A549 (cell line): ENCODE measurements around the gene LMTK2. TPM values are rescaled to one million over a fixed set of nuclear protein-coding genes. Genes with fewer than 3 reads are reported as not detected.

Experiments used
- ATAC-seq, 2 experiments: fragments of 200-7000 bp in 1 of 2; fragments of >200 bp in 1 of 2; cut with Nextera tagmentation in 1 of 2; cut with Tn5 transposase in 1 of 2; 3 replicates each; pipeline versions ENCODE4 v1.8.0 to v1.9.1; 2018 to 2020; ENCODE audit warnings: mild to moderate bottlenecking in 1 of 2, moderate library complexity in 1 of 2
- CTCF ChIA-PET: fragments of 300-600 bp; sonication (Branson Sonifier 250); formaldehyde crosslinking; extraction: SDS; loops from one replicate; lab custom pipeline; 2021; ENCODE audit warnings: antibody characterized with exemption, inconsistent platforms; lab: Yijun Ruan, JAX
- POLR2A ChIA-PET: fragments of 350-600 bp; formaldehyde crosslinking; extraction: SDS; loops from one replicate; lab custom pipeline; 2021; ENCODE audit warnings: antibody characterized with exemption, inconsistent platforms; lab: Yijun Ruan, JAX
- DNase-seq, 2 experiments: peaks; one replicate each; pipeline versions ENCODE4 v3.0.0 to v3.0.0-alpha.2; 2011 to 2016; ENCODE audit warnings: low read depth in 1 of 2, low spot score in 1 of 2
- FAIRE-seq: peaks from 2 replicates; lab custom pipeline; 2011; peaks lifted over from hg19 to GRCh38; lab: Jason Lieb, UNC
- H3K27ac ChIP-seq, 2 experiments: fragments of >200 bp; sonication (Bioruptor Twin); formaldehyde crosslinking; 3 replicates each; pipeline ENCODE4 v1.5.1; 2016 to 2017
- H3K4me1 ChIP-seq: fragments of >200 bp; sonication (Bioruptor Twin); formaldehyde crosslinking; 3 replicates; pipeline ENCODE4 v1.6.1; 2016
- H3K4me2 ChIP-seq: fragments of >200 bp; sonication (Bioruptor Twin); formaldehyde crosslinking; 3 replicates; pipeline ENCODE4 v1.6.1; 2016
- H3K4me3 ChIP-seq: fragments of >200 bp; sonication (Bioruptor Twin); formaldehyde crosslinking; 3 replicates; pipeline ENCODE4 v1.5.1; 2016
- H3K9me3 ChIP-seq: fragments of >200 bp; sonication (Bioruptor Twin); formaldehyde crosslinking; 3 replicates; pipeline ENCODE4 v1.6.1; 2016
- ATOH8 ChIP-seq: fragments of 250-450 bp; sonication (Bioruptor Pico); IDR thresholded peaks from 2 replicates; pipeline ENCODE4 v1.5.0; 2020; ENCODE audit warnings: low read depth, mild to moderate bottlenecking, moderate library complexity
- CBX8 ChIP-seq: fragments of 200-600 bp; sonication (generic); IDR thresholded peaks from 2 replicates; pipeline ENCODE4 v1.6.1; 2016
- CHD4 ChIP-seq: fragments of 200-600 bp; sonication (generic); IDR thresholded peaks from 2 replicates; pipeline ENCODE4 v1.6.1; 2016; ENCODE audit warnings: antibody characterized with exemption, mild to moderate bottlenecking, borderline replicate concordance
- CTCF ChIP-seq: fragments of >200 bp; sonication (Bioruptor Twin); formaldehyde crosslinking; IDR thresholded peaks from 3 replicates; pipeline ENCODE4 v1.5.1; 2016
- EP300 ChIP-seq, 2 experiments: fragments of >200 bp; sonication (Bioruptor Twin); formaldehyde crosslinking; IDR thresholded peaks; 2 replicates in 1 of 2; 3 replicates in 1 of 2; pipeline ENCODE4 v1.6.1; 2016 to 2017
- FOXS1 ChIP-seq: fragments of 250-450 bp; sonication (Bioruptor Pico); IDR thresholded peaks from 2 replicates; pipeline ENCODE4 v1.5.0; 2020; ENCODE audit warnings: mild to moderate bottlenecking, moderate library complexity
- GATA3 ChIP-seq: IDR thresholded peaks from 2 replicates; pipeline ENCODE4 v1.6.1; 2012; ENCODE audit warnings: borderline replicate concordance
- HOXB13 ChIP-seq: fragments of 250-450 bp; sonication (Bioruptor Pico); IDR thresholded peaks from 2 replicates; pipeline ENCODE4 v1.5.0; 2020; ENCODE audit warnings: low read depth, mild to moderate bottlenecking, moderate library complexity
- MAFK ChIP-seq: fragments of 450-650 bp; IDR thresholded peaks from 2 replicates; pipeline ENCODE4 v1.6.1; 2014; ENCODE audit not compliant: partially characterized antibody
- MAZ ChIP-seq: fragments of 150-350 bp; IDR thresholded peaks from 2 replicates; pipeline ENCODE4 v1.6.1; 2014; ENCODE audit warnings: antibody characterized with exemption, low read depth, low read length, borderline replicate concordance
- MYC ChIP-seq: IDR thresholded peaks from 2 replicates; pipeline ENCODE4 v1.6.1; 2012; ENCODE audit warnings: mild to moderate bottlenecking, inconsistent platforms, low read length, improper control_type of control experiment, borderline replicate concordance
- PBX3 ChIP-seq: IDR thresholded peaks from 2 replicates; pipeline ENCODE4 v1.6.1; 2012
- PHF8 ChIP-seq: fragments of 200-600 bp; sonication (generic); IDR thresholded peaks from 2 replicates; pipeline ENCODE4 v1.6.1; 2016; ENCODE audit warnings: low read depth, mild to moderate bottlenecking, antibody characterized with exemption, moderate library complexity, borderline replicate concordance
- RCOR1 ChIP-seq: fragments of 150-350 bp; IDR thresholded peaks from 2 replicates; pipeline ENCODE4 v1.6.1; 2014; ENCODE audit warnings: antibody characterized with exemption, low read length, low read depth
- REST ChIP-seq: fragments of 200-600 bp; sonication (generic); IDR thresholded peaks from 2 replicates; pipeline ENCODE4 v1.6.1; 2016; ENCODE audit warnings: antibody characterized with exemption, mild to moderate bottlenecking, moderate library complexity
- RFX5 ChIP-seq: fragments of 450-650 bp; IDR thresholded peaks from 2 replicates; pipeline ENCODE4 v1.7.1; 2014; ENCODE audit warnings: antibody characterized with exemption, mild to moderate bottlenecking, moderate library complexity
- RNF2 ChIP-seq: fragments of 200-600 bp; sonication (generic); IDR thresholded peaks from 2 replicates; pipeline ENCODE4 v1.6.1; 2016; ENCODE audit warnings: low read depth, mild to moderate bottlenecking, antibody characterized with exemption, moderate library complexity, borderline replicate concordance
- TFCP2L1 ChIP-seq: fragments of 250-450 bp; sonication (Bioruptor Pico); IDR thresholded peaks from 2 replicates; pipeline ENCODE4 v1.5.0; 2021; ENCODE audit warnings: mild to moderate bottlenecking
- ZC3H11A ChIP-seq: fragments of 450-650 bp; IDR thresholded peaks from 2 replicates; pipeline ENCODE4 v1.6.1; 2014; ENCODE audit warnings: antibody characterized with exemption, mild to moderate bottlenecking
- ZFP36 ChIP-seq: fragments of 450-650 bp; IDR thresholded peaks from 2 replicates; pipeline ENCODE4 v1.6.1; 2014; ENCODE audit warnings: borderline replicate concordance; ENCODE audit not compliant: partially characterized antibody
- ZSCAN20 ChIP-seq: fragments of 250-450 bp; sonication (Bioruptor Pico); IDR thresholded peaks from 2 replicates; pipeline ENCODE4 v1.8.0; 2022; ENCODE audit warnings: mild to moderate bottlenecking, moderate library complexity
- WGBS: methylation state at CpG from one replicate; pipeline ENCODE4 v1.1.6; 2017; ENCODE audit errors: missing lambda C conversion rate; 5-methylcytosine and 5-hydroxymethylcytosine counted together
- polyA plus RNA-seq, 4 experiments: library from polyadenylated mRNA; depleted of rRNA in 3 of 4; stranded (reverse); fragments of >200 nt; fragmentation: RNase III in 1 of 4; extraction: RNeasy Plus Mini Kit Qiagen cat#74134 plus additional on column Dnase treatment in 1 of 4; gene quantifications; 2 replicates in 3 of 4; 3 replicates in 1 of 4; pipeline ENCODE4 v1.2.3, GENCODE V29; 2011 to 2017

The LMTK2 gene
- polyA plus RNA-seq, 2 of the 4 experiments (the other 2 are of a cell fraction): 7.9 to 13.0 TPM

- H3K4me3 ChIP-seq: no peak overlapping the region
- TF ChIP-seq CBX8 (no peak), HOXB13 (no peak), RCOR1 (no peak), EP300 (IDR thresholded peaks at IDR 0.05) (no peak), CTCF (no peak), ZFP36 (no peak), RNF2 (no peak), ATOH8 (no peak), REST (no peak), GATA3 (no peak), FOXS1 (no peak), ZC3H11A (no peak), TFCP2L1 (CRISPR knock-in tag) (no peak), PBX3 (no peak), ZSCAN20 (CRISPR knock-in tag) (no peak), MYC (no peak), RFX5 (no peak), CHD4 (no peak), MAZ (no peak)
- H3K9me3 ChIP-seq: no peaks in the 10 kb centered on the region
- no peak for FAIRE-seq
- H3K4me2 ChIP-seq: no peak overlapping the region
- 93% methylated on average over 20 of the region's 21 CpGs for WGBS
- peaks cover 7% of the 10 kb centered on the region; the same call in 2 of the 3 replicates for H3K4me1 ChIP-seq
- no peak; a peak in 1 of 6 replicates for ATAC-seq
- no peak for DNase-seq
- no peak overlapping the region for H3K27ac ChIP-seq
- POLR2A ChIA-PET: no interaction called here
- CTCF ChIA-PET: no interaction called here
Observed at GRCh38 chr7:98224701-98225181, 118.1 kb downstream of the LMTK2 start.

- H3K4me1 ChIP-seq: peaks cover 7% of the 10 kb centered on the region; the same call in 2 of the 3 replicates
- no peak overlapping the region for H3K27ac ChIP-seq
- no peak for DNase-seq
- no peaks in the 10 kb centered on the region for H3K9me3 ChIP-seq
- ChIA-PET POLR2A (no interaction called here), CTCF (interaction anchor here (0.6 kb wide), 1 partner anchor 173 kb away, joined by 5 read pairs; no protein-coding TSS in a partner anchor)
- 80% methylated on average over 16 of the region's 16 CpGs for WGBS
- TF ChIP-seq PHF8 (no peak), MAFK (no peak), RNF2 (no peak), MYC (no peak)
- TF ChIP-seq, all 56 proteins: peak for 0
- no peak for FAIRE-seq
- no peak overlapping the region for H3K4me2 ChIP-seq
- ATAC-seq: no peak
- H3K4me3 ChIP-seq: no peak overlapping the region
Observed at GRCh38 chr7:98225913-98226614, 119.4 kb downstream of the LMTK2 start.
